Retinal pigment epithelial cell (primary cell): Measurements from ENCODE around the gene ADCY2.

Experiments
- DNase-seq: peaks from one replicate; pipeline ENCODE4 v3.0.0-alpha.2; 2010; ENCODE audit warnings: low read depth
- H3K4me3 ChIP-seq: 2 replicates; pipeline ENCODE4 v1.5.1; 2011; ENCODE audit warnings: mild to moderate bottlenecking, low read length, control low read depth, moderate library complexity
- TF ChIP-seq, protein P1 (sequence below): conservative IDR thresholded peaks from 2 replicates; pipeline ENCODE4 v1.5.1; 2011; ENCODE audit warnings: low read depth, low read length, control low read depth, inconsistent platforms

The ADCY2 gene

DNA sequence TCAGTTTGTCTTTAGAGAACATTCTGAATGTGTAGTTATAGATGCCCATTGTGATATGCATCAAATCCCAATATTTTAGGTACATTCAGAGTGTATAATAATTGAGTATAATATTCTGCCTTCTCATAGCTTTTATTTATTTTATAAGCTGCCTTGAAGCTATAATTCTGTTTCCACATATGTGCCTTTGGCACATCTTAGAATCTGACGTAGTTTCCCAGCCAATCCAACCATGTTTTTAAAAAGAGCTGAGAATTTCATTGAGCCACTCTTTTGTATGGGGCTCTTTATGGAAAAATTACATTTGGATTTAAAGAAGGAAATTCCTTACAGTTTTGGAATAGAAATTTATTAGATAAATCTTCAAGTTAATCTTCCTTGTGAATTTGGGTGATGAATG, 65.4 kb downstream of the ADCY2 start:
- TF ChIP-seq, protein P1, sequence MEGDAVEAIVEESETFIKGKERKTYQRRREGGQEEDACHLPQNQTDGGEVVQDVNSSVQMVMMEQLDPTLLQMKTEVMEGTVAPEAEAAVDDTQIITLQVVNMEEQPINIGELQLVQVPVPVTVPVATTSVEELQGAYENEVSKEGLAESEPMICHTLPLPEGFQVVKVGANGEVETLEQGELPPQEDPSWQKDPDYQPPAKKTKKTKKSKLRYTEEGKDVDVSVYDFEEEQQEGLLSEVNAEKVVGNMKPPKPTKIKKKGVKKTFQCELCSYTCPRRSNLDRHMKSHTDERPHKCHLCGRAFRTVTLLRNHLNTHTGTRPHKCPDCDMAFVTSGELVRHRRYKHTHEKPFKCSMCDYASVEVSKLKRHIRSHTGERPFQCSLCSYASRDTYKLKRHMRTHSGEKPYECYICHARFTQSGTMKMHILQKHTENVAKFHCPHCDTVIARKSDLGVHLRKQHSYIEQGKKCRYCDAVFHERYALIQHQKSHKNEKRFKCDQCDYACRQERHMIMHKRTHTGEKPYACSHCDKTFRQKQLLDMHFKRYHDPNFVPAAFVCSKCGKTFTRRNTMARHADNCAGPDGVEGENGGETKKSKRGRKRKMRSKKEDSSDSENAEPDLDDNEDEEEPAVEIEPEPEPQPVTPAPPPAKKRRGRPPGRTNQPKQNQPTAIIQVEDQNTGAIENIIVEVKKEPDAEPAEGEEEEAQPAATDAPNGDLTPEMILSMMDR: no peak
- DNase-seq: no peak
- no peak overlapping the region for H3K4me3 ChIP-seq

- no peak overlapping the region for H3K4me3 ChIP-seq
- no peak for DNase-seq
- TF ChIP-seq, protein P1: no peak
Measured at GRCh38 chr5:7462758-7463157, 66.8 kb downstream of the ADCY2 start.

- no peak for DNase-seq
- H3K4me3 ChIP-seq: no peak overlapping the region
- TF ChIP-seq, protein P1: no peak
Measured at GRCh38 chr5:7464182-7464581, 68.2 kb downstream of the ADCY2 start.

- no peak overlapping the region for H3K4me3 ChIP-seq
- TF ChIP-seq, protein P1: no peak
- DNase-seq: no peak
Measured at GRCh38 chr5:7467179-7467578, 71.2 kb downstream of the ADCY2 start.

DNA sequence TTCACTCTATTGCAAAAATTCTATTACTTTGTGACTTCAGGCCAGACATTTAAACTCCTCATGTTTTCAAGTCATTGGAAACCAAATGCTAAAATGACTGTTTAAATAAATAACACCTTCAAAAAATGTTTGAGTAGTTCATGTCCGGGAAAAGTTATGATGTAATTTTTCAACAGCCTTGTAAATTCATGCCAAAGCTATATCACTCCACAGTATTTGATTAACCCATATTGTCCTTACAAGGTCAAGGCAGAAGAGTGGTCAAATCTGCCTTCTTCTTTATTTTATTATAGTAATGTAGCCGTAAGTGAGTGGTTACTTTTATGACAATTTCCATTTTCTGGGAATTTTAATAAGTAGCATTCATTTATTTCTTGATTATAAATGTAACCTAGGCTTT, 72.8 kb downstream of the ADCY2 start:
- TF ChIP-seq, protein P1: no peak
- no peak for DNase-seq
- H3K4me3 ChIP-seq: no peak overlapping the region

DNA sequence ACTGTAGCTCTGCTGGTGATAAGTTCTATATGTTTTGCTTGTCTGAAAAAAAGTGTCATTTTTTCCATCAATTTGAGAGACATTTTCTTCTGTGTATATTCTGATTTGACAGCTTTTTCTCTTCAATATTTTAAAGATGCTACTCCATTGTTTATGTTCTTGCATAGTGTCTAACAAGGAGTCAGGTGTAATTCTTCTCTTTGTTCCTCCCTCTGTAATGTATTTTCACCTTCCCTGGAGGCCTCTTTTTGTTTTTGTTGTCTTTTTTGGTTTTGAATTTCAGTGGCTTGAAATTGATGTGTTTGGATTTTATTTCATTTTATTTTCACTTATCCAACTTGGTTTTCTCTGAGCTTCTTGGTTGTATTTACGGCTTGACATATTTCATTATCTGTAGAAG, 75.8 kb downstream of the ADCY2 start:
- TF ChIP-seq, protein P1: no peak
- no peak for DNase-seq

DNA sequence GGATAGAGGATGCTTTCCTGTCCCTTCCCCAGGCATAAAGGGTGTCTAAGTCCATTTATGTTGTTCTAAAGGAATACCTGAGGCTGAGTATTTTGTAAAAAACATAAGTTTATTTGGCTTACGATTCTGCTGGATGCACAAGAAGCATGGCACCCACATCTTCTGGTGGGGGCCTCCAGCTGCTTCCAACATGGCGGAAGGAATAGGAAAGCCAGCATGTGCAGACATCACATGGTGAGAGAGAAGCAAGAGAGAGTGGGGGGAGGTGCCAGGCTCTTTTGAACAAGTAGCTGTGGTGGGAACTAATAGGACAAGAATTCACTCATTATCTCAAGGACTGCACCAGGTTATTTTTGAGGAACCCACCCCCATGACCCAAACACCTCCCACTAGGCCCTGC, 77.2 kb downstream of the ADCY2 start:
- no peak overlapping the region for H3K4me3 ChIP-seq
- no peak for DNase-seq
- TF ChIP-seq, protein P1: no peak

More for the DNA sequence above, 75.8 kb downstream of the ADCY2 start:
- no peak overlapping the region for H3K4me3 ChIP-seq
